Peyer's patch (tissue), 4 donors: Measurements from ENCODE around the gene PIEZO1. TPM values are rescaled to one million over a fixed set of nuclear protein-coding genes. Genes with fewer than 3 reads are reported as not detected.

Experiments used
- DNase-seq, 3 donors: peaks; one replicate each; pipeline ENCODE4 v3.0.0-alpha.2; 2017 to 2019
- H3K27ac ChIP-seq, 4 donors: fragments of 200-600 bp; sonication (generic); one replicate each; pipeline ENCODE4 v1.5.1; 2016 to 2019
- H3K27me3 ChIP-seq, 2 donors: fragments of 200-600 bp; sonication (generic); one replicate each; pipeline ENCODE4 v1.5.1; 2019
- H3K36me3 ChIP-seq, 3 donors: fragments of 200-600 bp; sonication (generic); one replicate each; pipeline ENCODE4 v1.5.1; 2016 to 2019
- H3K4me1 ChIP-seq, 4 donors: fragments of 200-600 bp; sonication (generic); one replicate each; pipeline ENCODE4 v1.5.1; 2016 to 2019
- H3K4me3 ChIP-seq, 4 donors: fragments of 200-600 bp; sonication (generic); 1 replicate in 3 of 4; 2 replicates in 1 of 4; pipeline ENCODE4 v1.5.1; 2016 to 2019; ENCODE audit warnings: mild to moderate bottlenecking in 1 of 4
- H3K9me3 ChIP-seq, 4 donors: fragments of 200-600 bp; sonication (generic); one replicate each; pipeline ENCODE4 v1.5.1; 2016 to 2019; ENCODE audit warnings: mild to moderate bottlenecking in 1 of 4
- CTCF ChIP-seq, 6 experiments: fragments of 450-650 bp in 4 of 6; fragments of 200-600 bp in 2 of 6; sonication (generic) in 1 of 6; IDR thresholded peaks; one replicate each; pipeline ENCODE4 v1.5.1; 2017 to 2019; ENCODE audit warnings: antibody characterized with exemption in 6 of 6, mild to moderate bottlenecking in 3 of 6, moderate library complexity in 1 of 6
- POLR2A ChIP-seq, 2 donors: fragments of 450-650 bp; IDR thresholded peaks; one replicate each; pipeline ENCODE4 v1.5.1; 2017; ENCODE audit warnings: antibody characterized with exemption in 2 of 2, mild to moderate bottlenecking in 2 of 2, moderate library complexity in 2 of 2
- total RNA-seq, 4 donors: library from RNA; depleted of rRNA; stranded (reverse); fragments of >200 nt; gene quantifications; one replicate each; pipeline ENCODE4 v1.1.0, GENCODE V29; 2016

PIEZO1 gene
- total RNA-seq, 4 donors from 2014 or later = 76.9 to 218 (median 183) TPM

- H3K36me3 ChIP-seq = no peaks in the 10 kb centered on the region
- peaks cover 0 to 41% (median 21%) of the 10 kb centered on the region in 4 donors for H3K4me1 ChIP-seq
- TF ChIP-seq POLR2A (IDR thresholded peaks at IDR 0.05) = peak in 1 of 2 donors; percentile 19
- no peak for TF ChIP-seq CTCF (IDR thresholded peaks at IDR 0.05)
- peak within 1 kb of the TSS; percentile 56 to 89 (median 68) for H3K27ac ChIP-seq
- no peaks in the 10 kb centered on the region for H3K9me3 ChIP-seq
- peak within 1 kb of the TSS; percentile 61 to 76 (median 69) for H3K4me3 ChIP-seq
- DNase-seq = peak; percentile 95 to 97 (median 96)
- peaks cover 0 to 9% of the 10 kb centered on the region in 2 donors for H3K27me3 ChIP-seq
Observed at GRCh38 chr16:88686439-88687253, 98.4 kb downstream of the PIEZO1 start, which contains the start of gene SNAI3. Gene SNAI3, minus strand, starts transcription at chr16:88686507. Its CDS starts 101 bp downstream, at chr16:88686406.

GRCh38 chr16:88686062-88686438 lies 99.0 kb downstream of the PIEZO1 start:
- peaks cover 0 to 9% of the 10 kb centered on the region in 2 donors for H3K27me3 ChIP-seq
- DNase-seq = peak in 1 of 3 donors; percentile 77
- H3K4me1 ChIP-seq = peaks cover 0 to 41% (median 18%) of the 10 kb centered on the region in 4 donors
- H3K27ac ChIP-seq = peak overlapping the region; percentile 56 to 89 (median 68)
- no peaks in the 10 kb centered on the region for H3K36me3 ChIP-seq
- no peak for TF ChIP-seq POLR2A (IDR thresholded peaks at IDR 0.05)
- TF ChIP-seq CTCF (IDR thresholded peaks at IDR 0.05) = no peak
- H3K4me3 ChIP-seq = peak overlapping the region; percentile 61 to 76 (median 69)
- H3K9me3 ChIP-seq = no peaks in the 10 kb centered on the region

GRCh38 chr16:88685156-88686061 lies 99.6 kb downstream of the PIEZO1 start:
- H3K4me3 ChIP-seq = peak overlapping the region; percentile 61 to 76 (median 69)
- H3K36me3 ChIP-seq = no peaks in the 10 kb centered on the region
- H3K9me3 ChIP-seq = no peaks in the 10 kb centered on the region
- H3K4me1 ChIP-seq = peaks cover 0 to 46% (median 24%) of the 10 kb centered on the region in 4 donors
- TF ChIP-seq POLR2A (IDR thresholded peaks at IDR 0.05) = no peak
- peak; percentile 38 to 69 (median 50) for TF ChIP-seq CTCF (IDR thresholded peaks at IDR 0.05)
- DNase-seq = peak in 2 of 3 donors; percentile 71 to 75
- H3K27ac ChIP-seq = peak overlapping the region; percentile 56 to 89 (median 68)
- peaks cover 0 to 9% of the 10 kb centered on the region in 2 donors for H3K27me3 ChIP-seq

- DNase-seq = no peak
- TF ChIP-seq CTCF (IDR thresholded peaks at IDR 0.05) (no peak), POLR2A (IDR thresholded peaks at IDR 0.05) (no peak)
- no peaks in the 10 kb centered on the region for H3K36me3 ChIP-seq
- peak overlapping the region in 2 of 4 donors; percentile 72 to 76 for H3K4me3 ChIP-seq
- peaks cover 0 to 9% of the 10 kb centered on the region in 2 donors for H3K27me3 ChIP-seq
- H3K27ac ChIP-seq = peak overlapping the region in 2 of 4 donors; percentile 12 to 89
- H3K4me1 ChIP-seq = peaks cover 0 to 46% (median 24%) of the 10 kb centered on the region in 4 donors
- H3K9me3 ChIP-seq = no peaks in the 10 kb centered on the region
Observed at GRCh38 chr16:88684569-88685155, 100.4 kb downstream of the PIEZO1 start.
